ENCODE results near the gene TBC1D2B.

The TBC1D2B gene

DNA sequence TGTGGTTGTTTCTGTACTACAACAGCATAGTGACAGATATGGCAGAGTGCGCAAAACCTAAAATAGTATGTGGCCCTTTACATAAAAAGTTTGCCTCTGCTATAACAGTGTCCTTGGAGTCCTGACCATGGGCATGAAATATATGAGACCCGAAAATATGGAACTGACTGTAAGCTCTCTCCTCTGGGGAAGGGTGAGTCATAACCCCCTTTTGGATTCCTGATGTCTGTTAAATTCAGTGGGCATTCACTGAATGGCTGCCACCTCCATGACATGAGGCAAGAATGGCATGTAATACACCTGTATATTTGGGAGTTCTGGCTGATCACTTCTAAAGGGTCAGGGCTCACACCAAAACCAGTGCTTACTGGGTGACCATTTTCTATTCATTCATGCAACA lies 6.1 kb downstream of the TBC1D2B start:
- no peak for DNase-seq

GRCh38 chr15:78070049-78070700 lies 7.3 kb downstream of the TBC1D2B start:
- DNase-seq: no peak

DNA sequence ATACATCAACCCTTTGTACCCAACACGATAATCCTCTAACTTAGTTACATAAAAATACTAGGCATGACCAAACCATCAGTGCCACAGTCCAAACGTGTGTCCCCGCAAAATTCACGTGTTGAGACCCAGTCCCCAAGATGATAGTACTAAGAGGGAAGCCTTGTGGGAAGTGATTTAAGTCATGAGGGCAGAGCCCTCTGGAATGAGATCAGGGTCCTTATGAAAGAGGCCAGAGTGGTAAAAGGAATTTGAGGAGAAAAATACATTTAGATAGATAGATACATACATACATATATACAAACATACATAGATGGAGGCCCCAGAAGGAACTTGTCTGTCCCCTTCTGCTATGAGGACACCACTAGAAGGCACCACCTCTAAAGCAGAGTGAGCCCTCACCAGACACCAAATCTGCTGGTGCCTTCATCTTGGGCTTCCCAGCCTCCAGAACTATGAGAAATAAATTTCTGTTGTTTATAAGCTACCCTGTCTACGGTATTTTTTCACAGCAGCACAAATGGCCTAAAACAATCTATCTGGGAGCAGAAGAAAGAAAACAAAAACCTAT lies 8.0 kb downstream of the TBC1D2B start:
- no peak for DNase-seq

DNA sequence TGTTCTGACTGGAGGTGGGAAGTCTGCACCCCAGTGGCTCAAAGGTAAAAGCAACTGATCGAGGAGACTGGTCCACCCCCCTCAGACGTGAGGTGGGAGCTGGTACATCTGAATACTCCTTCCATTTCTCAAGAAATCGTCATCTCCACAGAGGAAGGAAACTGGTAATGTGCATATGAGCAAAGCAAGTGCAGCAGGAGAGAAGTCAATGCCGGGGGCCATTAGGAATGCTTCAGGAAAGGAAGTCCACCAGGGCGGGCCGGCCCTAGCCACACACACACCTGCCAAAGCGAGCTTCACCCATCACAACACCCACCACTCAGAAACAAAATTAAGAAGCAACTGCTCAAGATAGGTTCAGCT lies 8.5 kb downstream of the TBC1D2B start:
- DNase-seq: no peak

GRCh38 chr15:78067328-78068228 lies 9.9 kb downstream of the TBC1D2B start:
- peak; percentile 57 for DNase-seq

GRCh38 chr15:78065973-78066946 lies 11.3 kb downstream of the TBC1D2B start:
- no peak for DNase-seq

GRCh38 chr15:78065284-78065872 lies 12.1 kb downstream of the TBC1D2B start:
- DNase-seq: peak; percentile 97

DNA sequence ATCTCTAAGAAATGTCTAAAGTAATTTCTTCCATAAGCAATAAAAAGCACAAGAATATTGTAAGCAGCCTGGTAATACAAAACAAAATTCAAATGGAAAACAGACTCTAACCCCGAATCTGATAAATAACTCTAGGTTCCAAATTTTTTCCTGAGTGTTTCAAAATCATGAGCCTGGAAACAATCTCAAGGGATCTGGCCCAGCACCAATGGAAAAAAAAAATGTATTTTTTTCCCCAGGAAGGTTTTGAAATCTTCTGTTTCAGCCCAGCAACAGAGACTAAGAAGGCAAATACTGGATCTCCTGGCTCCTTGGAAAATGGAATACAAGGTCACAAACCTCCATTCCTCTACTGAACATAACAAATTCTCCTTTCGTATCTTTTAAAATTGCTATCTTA lies 13.0 kb downstream of the TBC1D2B start:
- peak; percentile 59 for DNase-seq

- DNase-seq: no peak
These were observed 13.5 kb downstream of the TBC1D2B start for GRCh38 chr15:78063970-78064385.

DNA sequence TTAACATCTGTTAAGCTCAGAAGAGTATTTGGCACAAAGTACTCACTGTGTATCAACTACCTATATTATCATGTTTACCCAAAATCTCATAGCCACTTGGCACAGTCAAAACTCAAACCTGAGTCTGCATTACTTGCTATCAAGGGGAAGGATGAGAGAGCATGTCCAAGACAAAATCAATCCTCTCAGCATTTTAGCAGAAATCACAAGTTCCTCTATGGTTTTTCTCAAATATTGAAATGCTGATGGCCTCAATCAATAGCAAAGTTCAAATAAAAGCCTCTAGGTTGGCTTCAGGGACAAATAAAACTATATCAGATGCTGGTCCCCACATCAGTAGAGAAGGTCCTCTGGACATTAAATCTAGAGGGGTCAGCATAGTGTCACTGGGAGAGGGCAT lies 14.3 kb downstream of the TBC1D2B start:
- DNase-seq: no peak

GRCh38 chr15:78061963-78062427 lies 15.5 kb downstream of the TBC1D2B start:
- no peak for DNase-seq

DNA sequence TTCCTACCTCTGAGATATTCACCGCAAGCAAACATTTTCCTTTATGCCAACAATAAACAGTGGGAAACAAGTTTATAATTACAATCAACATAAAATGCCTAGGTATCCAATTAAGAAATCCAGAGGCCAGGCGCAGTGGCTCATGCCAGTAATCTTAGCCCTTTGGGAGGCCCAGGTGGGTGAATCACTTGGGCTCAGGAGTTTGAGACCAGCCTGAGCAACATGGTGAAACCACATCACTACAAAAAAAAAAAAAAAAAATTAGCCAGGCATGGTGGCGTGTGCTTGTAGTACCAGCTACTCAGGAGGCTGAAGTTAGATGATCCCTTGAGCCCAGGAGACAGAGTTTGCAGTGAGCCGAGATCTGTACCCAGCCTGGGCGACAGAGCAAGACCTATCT lies 17.3 kb downstream of the TBC1D2B start:
- DNase-seq: no peak

GRCh38 chr15:78059110-78059839 lies 18.2 kb downstream of the TBC1D2B start:
- DNase-seq: no peak

- no peak for DNase-seq
These were observed 19.0 kb downstream of the TBC1D2B start for GRCh38 chr15:78058401-78058935.

GRCh38 chr15:78057803-78058202 lies 19.7 kb downstream of the TBC1D2B start:
- DNase-seq: no peak

DNA sequence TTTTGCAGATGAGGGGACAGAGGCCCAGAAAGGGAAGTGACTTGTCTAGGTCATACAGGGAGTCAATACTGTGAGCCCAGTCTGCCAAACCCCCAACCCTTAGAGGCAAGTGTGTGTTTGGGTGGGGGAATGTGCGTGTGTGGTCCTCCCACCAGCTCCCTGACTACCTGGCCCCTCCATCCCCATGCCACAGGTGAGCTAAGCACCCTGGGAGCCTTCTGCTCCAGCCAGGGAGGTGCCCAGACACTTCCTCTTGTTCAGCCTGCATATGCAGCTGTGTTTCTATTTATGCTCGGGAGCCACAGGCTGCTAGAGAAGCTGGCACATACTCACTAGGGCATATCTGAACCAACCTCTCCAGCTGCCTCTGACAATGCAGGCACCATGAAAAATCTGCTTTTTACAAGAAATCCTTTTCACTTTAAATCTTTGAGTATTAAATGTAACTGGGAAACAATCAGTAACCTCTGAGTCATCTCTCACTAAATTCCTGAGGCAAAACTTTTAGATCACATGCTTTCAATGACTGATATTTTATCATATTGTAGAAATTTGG lies 20.7 kb downstream of the TBC1D2B start:
- DNase-seq: no peak

- no peak for DNase-seq
These were observed 21.4 kb downstream of the TBC1D2B start for GRCh38 chr15:78055919-78056713.

DNA sequence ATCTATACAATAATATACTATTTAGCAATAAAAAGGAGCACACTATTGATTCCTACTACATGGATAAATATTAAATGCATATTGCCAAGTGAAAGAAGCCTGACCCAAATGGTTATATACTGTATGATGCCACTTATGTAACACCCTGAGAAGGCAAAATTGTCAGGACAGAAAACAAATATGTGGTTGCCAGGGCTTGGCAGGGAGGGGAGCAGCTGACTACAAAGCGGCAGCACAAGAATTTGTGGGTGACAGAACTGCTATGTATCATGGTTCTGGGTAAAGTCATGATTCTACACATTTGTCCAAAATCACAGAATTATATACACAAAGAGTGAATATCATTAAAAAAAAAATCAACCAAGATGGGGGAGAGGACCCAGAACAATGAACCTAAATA lies 22.5 kb downstream of the TBC1D2B start:
- DNase-seq: no peak

DNA sequence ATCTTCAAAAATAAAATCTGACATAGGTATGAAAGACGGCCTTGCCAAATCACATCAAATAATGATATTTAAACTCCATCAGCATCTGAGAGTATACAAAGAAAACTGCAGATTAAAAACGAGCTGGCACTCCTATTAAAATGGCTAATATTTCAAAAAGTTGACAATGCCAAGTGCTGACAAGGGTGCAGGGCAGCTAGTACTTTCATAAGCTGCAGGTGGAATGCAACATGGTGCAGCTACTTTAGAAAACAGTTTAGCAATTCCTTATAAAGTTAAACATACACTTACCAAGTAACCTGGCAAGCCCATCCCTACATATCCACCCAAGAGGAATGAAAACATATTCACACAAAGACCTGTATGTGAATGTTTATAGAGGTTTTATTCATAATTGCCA lies 23.0 kb downstream of the TBC1D2B start:
- no peak for DNase-seq

DNA sequence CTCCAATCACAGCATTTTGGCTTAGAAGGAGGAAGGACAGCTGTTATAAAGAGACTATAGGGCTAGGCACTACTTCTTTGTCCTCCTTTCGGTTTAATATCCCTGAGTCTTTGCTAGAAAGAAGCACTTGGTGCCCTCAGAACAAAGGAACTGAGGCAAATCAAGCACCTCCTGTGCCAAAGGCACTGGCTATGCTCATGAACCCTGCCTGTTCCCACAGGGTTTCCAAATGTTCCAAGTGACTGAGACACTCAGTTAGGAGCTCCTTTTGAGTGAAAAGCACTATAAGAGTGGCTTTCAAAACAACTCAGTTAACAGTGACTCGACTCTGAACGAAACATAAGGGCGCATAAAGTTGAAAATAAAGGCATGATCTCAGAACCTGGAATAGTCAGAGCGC lies 25.0 kb downstream of the TBC1D2B start:
- DNase-seq: no peak
